HUES48 (cell line): ENCODE measurements around the gene ZNF217.

ENCODE experiments used
- H3K27ac ChIP-seq: one replicate; pipeline ENCODE4 v1.7.0; 2013; ENCODE audit warnings: low read depth, low read length, inconsistent platforms
- H3K27me3 ChIP-seq: 2 replicates; pipeline ENCODE4 v1.6.1; 2013; ENCODE audit warnings: mild to moderate bottlenecking, low read length; ENCODE audit not compliant: control insufficient read depth, insufficient read depth
- H3K36me3 ChIP-seq: 2 replicates; pipeline ENCODE4 v1.6.1; 2013; ENCODE audit warnings: low read length; ENCODE audit not compliant: control insufficient read depth, insufficient read depth
- H3K4me1 ChIP-seq: 2 replicates; pipeline ENCODE4 v1.6.1; 2013; ENCODE audit warnings: mild to moderate bottlenecking, low read length; ENCODE audit not compliant: control insufficient read depth, insufficient read depth
- H3K4me3 ChIP-seq: 2 replicates; pipeline ENCODE4 v1.5.1; 2013; ENCODE audit warnings: mild to moderate bottlenecking, low read depth, low read length
- H3K9ac ChIP-seq: 2 replicates; pipeline ENCODE4 v1.6.1; 2013; ENCODE audit warnings: mild to moderate bottlenecking, low read depth, low read length, moderate library complexity
- H3K9me3 ChIP-seq: 2 replicates; pipeline ENCODE4 v1.6.1; 2013; ENCODE audit warnings: low read length; ENCODE audit not compliant: control insufficient read depth, insufficient read depth

The ZNF217 gene

GRCh38 chr20:53517146-53517545 lies 76.5 kb downstream of the ZNF217 start:
- no peaks in the 10 kb centered on the region for H3K36me3 ChIP-seq
- no peaks in the 10 kb centered on the region for H3K4me1 ChIP-seq
- no peaks in the 10 kb centered on the region for H3K9me3 ChIP-seq
- H3K9ac ChIP-seq = no peak overlapping the region
- no peaks in the 10 kb centered on the region for H3K27me3 ChIP-seq
- no peak overlapping the region for H3K4me3 ChIP-seq
- H3K27ac ChIP-seq = no peak overlapping the region
